HTERT RPE-1 (cell line): ENCODE results near the gene FCRL5.

Experiments
- in situ Hi-C: fragments of 300-500 bp; cut with MboI; formaldehyde crosslinking; loops from 4 replicates; pipeline ENCODE4 v1.14.3; 2020; ENCODE audit warnings: low sequenced_read_pairs

Gene FCRL5

GRCh38 chr1:157532569-157532968 is 19.7 kb downstream of the FCRL5 start:
- in situ Hi-C loops = no loop called here

DNA sequence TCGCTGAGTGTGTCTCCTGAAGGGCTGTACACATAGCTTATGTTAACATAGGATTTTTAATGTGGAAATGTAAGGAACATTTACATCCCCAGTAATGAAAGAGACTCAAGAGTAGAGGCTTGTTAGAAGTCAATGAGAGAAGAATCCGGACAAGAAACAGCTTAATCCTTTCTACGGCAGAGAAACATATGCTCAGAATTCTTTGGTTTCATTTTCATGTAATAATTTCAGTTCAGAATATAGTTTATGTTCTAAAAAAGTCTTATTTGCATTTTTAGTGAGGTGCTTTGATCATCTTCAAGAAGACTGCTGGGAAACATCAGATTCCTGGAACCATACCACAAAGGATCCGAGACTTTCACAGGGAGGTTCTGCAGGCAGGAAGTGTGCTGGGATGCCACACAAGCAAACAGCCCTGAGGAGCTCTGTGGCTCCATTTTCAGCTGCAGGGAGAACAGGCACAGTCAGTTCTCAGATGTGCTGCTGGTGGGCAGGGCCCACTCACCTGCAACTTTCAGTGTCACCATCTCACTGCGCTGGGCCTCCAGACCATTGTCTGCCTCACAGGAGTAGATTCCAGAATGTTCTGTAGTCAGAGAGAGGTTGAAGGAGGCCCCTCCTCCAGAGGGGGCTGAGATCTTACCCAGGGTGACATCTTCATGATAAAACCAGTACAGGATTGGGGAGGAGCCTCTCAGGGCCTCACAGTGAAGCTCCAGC is 28.4 kb downstream of the FCRL5 start:
- in situ Hi-C loops = no loop called here

DNA sequence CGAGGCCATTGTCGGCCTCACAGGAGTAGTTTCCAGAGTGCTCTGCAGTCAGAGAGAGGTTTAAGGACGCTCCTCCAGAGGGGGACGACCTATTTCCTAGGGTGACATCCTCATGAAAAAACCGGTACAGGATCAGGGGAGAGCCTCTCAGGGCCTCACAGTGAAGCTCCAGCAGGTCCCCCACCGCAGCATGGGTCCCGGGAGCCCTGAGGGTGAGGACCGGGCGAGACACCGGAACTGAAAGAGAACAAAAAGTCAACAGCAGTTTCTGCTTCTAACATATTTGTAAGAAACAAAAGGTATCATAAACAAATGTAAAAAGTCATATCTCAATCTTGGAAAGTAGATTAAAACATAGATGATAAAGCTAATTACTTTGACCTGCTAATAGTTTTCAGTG is 31.3 kb downstream of the FCRL5 start:
- in situ Hi-C loops = no loop called here

DNA sequence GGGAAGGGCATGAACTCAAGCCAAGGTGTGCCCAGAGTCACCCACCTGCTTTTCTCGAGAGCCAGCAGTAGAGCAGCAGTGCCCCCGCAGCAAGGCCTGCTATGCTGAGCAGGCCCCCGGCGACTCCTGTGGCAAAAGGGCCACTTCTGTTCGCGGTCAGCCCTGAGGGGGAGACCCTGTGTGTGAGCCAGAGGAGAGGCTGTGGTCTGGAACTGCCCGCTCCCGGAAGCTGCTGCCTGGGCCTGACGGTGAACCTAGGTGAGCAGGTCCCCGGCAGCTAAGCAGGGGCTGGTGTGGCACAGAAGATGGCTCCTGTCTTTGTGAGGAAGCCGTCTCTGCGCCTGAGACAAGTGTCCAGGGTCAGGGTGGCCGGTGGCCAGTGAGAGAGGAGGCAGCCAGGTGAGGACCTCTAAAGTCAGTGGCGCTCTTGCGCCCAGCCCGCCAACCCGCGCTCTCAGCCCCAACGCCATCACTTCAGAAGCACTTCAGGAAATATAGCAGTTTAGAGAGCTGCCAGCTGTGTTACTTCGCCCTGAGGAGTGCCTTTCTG is 31.9 kb downstream of the FCRL5 start:
- in situ Hi-C loops = no loop called here

DNA sequence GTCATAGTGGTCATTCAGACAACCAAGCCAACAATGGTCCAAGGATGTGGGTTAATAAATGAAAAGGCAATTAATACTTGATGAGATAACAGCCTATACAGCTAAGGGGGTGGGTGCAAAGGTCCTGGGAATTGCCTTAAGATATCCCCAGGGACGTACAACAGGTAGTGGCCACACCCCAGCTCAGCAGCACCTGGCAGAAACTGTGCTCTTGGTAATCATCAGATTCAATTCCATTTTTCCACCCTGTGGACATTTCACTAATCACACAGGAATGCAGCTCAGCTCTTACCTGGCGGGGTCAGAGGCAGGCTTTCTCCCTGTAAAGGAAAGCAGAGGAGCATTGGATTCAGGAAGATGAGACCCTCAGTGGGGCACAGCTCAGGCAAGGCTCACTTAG is 32.9 kb downstream of the FCRL5 start:
- in situ Hi-C loops = no loop called here

DNA sequence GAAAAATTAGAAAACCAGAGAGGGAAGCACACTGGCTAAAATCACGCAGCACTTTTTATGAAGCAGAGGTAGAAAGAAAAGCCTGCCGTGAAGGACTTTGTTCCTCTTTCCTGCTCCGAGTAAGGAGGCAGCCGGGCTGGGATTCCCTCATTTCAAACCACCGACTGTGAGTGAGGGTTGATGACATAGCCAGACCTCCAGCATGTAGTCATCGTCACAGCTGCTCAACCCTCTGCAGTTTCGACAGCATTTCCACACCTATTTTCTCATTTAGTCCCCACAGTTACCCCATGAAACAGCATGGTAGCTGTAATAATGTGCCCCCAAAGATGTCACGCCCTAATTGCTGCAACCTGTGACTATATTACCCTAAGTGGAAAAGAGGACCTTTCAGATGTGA is 35.3 kb downstream of the FCRL5 start:
- in situ Hi-C loops = no loop called here

DNA sequence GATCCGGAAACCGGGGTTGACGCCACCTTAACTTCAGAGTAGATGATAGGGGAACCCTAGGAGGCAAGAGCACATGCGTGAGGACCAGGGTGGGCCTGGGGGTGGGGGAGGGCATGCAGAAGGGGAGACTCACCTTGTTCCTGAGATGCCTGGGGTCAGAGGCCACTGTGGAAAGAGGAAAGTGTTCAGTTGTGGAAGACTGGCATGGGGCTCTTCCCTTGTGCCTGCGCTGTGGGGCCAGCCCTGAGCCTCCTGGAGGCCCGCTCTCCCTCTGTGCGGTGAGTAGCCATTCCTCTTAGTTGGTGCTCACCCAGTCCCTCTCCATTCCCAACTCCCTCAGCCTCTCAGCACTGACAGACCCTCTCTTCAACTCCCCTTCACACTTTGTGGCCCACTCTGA is 36.6 kb downstream of the FCRL5 start:
- in situ Hi-C loops = no loop called here

GRCh38 chr1:157515141-157515540 is 37.2 kb downstream of the FCRL5 start:
- in situ Hi-C loops = no loop called here

- in situ Hi-C loops = no loop called here
Measured at GRCh38 chr1:157512036-157512969, 40.0 kb downstream of the FCRL5 start.

DNA sequence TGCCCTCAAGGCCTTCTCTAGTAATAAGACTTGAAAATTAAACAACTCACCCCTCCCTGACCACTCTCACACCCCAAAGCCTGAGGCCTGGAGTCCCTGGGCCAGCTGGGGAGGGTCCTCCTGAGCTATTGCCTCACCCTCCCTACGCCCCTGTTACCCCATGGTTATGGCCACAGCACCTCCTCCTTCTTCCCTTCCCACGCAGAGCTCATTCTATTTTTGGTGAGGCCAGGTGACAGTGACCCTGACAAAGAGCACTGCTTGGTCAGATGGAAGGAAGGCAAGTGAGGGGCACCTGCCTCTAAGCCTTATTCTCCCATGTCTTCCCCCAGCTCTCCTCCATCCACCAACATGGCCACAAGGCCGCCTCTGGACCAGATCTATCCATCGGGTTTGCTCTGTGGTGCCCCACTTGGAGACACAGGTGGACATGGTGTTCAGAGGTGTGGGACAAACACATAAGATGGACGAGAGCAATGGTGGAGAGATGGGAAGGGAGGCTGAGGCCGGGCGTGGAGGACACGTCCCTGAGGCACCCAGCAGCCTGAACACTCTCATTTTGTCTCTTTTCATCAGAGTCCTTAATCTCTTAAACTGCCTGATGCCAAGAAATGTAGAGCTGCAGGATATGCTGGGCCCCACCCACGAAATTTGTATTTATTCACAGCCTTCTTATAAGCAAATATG is 42.6 kb downstream of the FCRL5 start:
- in situ Hi-C loops = no loop called here

DNA sequence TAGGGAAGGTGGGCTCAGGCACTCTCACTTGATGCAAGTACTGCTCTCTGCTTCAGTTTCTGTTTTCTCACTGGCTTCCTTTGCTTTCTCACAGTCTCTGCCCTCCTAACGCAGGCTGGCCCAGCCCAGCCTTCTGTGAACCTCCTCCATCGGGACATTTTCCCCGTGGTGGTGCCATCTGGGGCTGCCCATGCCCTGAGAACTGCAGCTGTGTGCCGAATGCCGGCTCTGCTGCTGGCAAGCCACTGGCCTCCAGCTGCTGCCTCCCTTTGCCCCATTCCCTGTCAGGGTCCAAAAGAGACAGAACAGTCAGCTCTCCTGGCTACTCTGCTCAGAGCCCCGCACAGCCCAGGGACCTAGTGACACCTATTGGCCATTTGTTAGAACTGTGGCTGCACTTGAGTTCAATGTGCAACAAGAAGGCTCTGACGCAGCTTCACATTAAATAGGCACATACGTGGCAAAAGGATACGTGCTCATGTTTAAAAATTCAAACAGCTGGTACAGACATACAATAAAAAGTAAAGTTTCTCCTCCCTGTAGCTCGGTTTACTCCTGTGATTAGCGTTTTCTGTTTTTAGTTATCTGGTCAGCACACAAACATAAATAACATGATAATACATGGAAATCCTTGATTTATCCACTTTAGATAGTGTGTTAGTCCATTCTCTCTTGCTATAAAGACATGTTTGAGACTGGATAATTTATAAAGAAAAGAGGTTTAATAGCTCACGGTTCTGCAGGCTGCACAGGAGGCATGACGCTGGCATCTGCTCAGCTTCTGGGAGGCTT is 46.6 kb downstream of the FCRL5 start:
- in situ Hi-C loops = no loop called here

DNA sequence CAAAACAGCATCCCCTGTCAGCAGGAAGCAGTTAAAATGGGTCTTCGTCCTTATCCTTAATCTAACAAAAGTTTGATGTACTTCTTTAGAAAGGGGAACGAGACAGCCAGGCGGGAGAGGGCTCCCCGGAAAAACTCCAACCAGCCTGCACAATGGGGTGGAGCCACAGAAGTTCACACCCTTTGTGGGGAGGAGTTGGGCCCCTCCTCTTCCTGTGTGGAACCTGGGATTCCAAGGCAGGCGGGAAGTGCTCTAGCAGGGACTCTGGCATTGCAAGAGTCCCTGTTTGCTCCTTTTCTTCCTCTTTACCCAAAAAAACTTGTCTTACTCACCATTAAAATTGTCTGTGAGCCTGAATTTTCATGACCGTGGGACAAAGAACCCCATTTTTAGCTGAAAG is 47.7 kb downstream of the FCRL5 start:
- in situ Hi-C loops = no loop called here

DNA sequence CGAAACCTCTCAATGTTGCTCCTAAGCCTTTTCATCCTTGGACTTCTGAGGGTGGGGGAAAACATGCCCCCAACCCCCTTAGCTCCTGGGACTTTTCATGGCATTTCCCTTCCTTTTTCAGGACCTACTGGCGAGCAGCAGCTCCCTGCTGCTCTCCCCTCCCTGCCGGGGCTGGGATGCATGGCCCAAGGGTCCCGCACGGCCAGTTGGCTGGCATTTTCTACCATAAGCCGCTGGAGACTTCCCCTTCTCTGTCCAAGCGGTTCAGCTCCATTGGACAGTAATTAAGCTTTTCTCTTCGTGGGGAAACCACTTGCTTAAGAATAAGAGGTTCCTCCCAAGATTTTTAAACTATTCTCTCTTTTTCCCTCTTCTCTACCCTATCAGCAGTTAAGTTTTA is 52.8 kb downstream of the FCRL5 start:
- in situ Hi-C loops = no loop called here

- in situ Hi-C loops = no loop called here
Measured at GRCh38 chr1:157498736-157499090, 53.6 kb downstream of the FCRL5 start.

- in situ Hi-C loops = no loop called here
Measured at GRCh38 chr1:157497987-157498735, 54.2 kb downstream of the FCRL5 start.

DNA sequence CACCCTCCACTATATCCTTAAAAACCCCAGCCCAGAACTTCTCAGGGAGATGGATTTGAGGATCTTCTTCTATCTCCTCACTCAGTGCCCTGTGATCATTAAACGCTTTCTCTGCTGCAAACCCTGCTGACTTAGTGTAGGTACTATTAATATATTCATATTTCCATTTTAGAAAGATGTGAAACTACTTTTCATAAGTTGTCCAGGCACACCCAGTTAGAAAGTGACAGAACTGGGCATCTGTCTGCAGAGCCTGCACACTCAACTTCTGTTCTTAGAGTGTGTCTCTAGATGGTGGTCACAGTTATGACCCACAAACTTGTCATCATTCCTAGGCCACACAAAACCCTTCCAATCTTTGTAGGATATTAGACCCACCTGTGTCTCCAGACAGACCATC is 55.0 kb downstream of the FCRL5 start:
- in situ Hi-C loops = no loop called here

DNA sequence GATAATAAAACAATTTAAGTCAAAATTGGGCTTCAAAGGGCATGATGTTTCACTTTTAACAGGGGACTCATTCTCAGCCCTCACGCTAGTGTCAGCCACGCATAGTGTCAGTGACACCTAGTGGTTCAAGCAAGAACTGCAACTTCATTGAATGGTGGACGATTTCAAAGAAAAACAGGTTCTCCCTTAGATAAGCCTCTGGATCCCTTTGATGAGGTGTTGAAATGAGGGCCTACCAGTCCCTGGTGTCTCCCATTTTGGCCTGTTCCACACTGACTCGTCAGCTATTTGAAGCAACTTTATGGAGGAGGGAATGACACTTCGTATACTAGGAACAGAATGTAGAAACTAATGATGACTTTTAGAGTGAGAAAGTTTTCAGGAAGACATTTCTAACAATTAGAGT is 56.2 kb downstream of the FCRL5 start:
- in situ Hi-C loops = no loop called here

GRCh38 chr1:157495285-157495684 is 57.0 kb downstream of the FCRL5 start:
- in situ Hi-C loops = no loop called here

DNA sequence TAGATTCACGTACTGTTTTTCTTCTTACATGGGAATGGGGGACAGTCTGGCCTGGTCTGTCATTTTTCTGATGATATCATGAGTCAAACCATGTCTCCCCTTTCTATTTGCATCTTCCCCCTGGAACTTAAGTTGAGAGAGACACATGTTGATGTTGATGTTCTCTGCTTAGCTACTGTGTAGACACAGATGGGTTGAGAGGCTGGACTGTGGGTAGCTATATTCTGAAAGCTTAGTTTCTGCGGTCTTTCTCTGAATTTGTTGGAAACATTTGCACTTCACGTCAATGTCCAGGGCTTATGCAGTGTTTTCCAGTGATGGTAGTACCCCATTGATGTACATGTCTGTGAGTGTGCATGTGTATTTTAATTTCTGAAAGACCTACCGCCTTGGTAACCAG is 58.2 kb downstream of the FCRL5 start:
- in situ Hi-C loops = no loop called here
